Stomach (tissue), 9 donors: ENCODE data around the gene GSKIP. TPM values are rescaled to one million over a fixed set of nuclear protein-coding genes. Genes with fewer than 3 reads are reported as not detected.

Experiments used
- DNase-seq, 2 donors: peaks; one replicate each; pipeline versions ENCODE4 v3.0.0 to v3.0.0-alpha.2; 2013 to 2019
- H3K27ac ChIP-seq, 5 donors: fragments of 200-600 bp in 4 of 5; sonication (generic) in 4 of 5; one replicate each; pipeline ENCODE4 v1.5.1; 2013 to 2019; ENCODE audit warnings: mild to moderate bottlenecking in 1 of 5, moderate library complexity in 1 of 5
- H3K27me3 ChIP-seq, 3 donors: fragments of 200-600 bp; sonication (generic); one replicate each; pipeline ENCODE4 v1.5.1; 2017 to 2019; ENCODE audit warnings: mixed run types in 1 of 3
- H3K36me3 ChIP-seq, 4 donors: fragments of 200-600 bp; sonication (generic); 1 replicate in 3 of 4; 2 replicates in 1 of 4; pipeline ENCODE4 v1.5.1; 2016 to 2019
- H3K4me1 ChIP-seq, 4 donors: fragments of 200-600 bp; sonication (generic); one replicate each; pipeline ENCODE4 v1.5.1; 2016 to 2019
- H3K4me3 ChIP-seq, 4 donors: fragments of 200-600 bp; sonication (generic) in 3 of 4; one replicate each; pipeline ENCODE4 v1.5.1; 2016 to 2019; ENCODE audit warnings: mild to moderate bottlenecking in 1 of 4
- H3K9me3 ChIP-seq, 4 donors: fragments of 200-600 bp; sonication (generic); one replicate each; pipeline ENCODE4 v1.5.1; 2016 to 2019
- EP300 ChIP-seq: sonication (generic); formaldehyde crosslinking; IDR thresholded peaks from one replicate; pipeline ENCODE4 v1.6.1; 2017; ENCODE audit warnings: antibody characterized with exemption
- POLR2A ChIP-seq, 4 donors: fragments of 450-650 bp; IDR thresholded peaks; one replicate each; pipeline ENCODE4 v1.6.1; 2016; ENCODE audit warnings: antibody characterized with exemption in 4 of 4, control low read depth in 2 of 4, mild to moderate bottlenecking in 1 of 4, moderate library complexity in 1 of 4
- POLR2AphosphoS5 ChIP-seq, 3 donors: sonication (generic); formaldehyde crosslinking; IDR thresholded peaks; one replicate each; pipeline ENCODE4 v1.6.1; 2016; ENCODE audit warnings: antibody characterized with exemption in 3 of 3
- WGBS, 5 donors: extraction: QIAGEN DNeasy Blood & Tissue Kit in 3 of 5; methylation state at CpG; one replicate each; pipeline versions ENCODE4 v1.1.5 to v1.1.7; 2013 to 2018; 5-methylcytosine and 5-hydroxymethylcytosine counted together
- intact Hi-C: fragments of 100-400 bp; cut with DNase I; formaldehyde crosslinking; loops from one replicate; pipeline ENCODE4 v1.15.1; 2023; ENCODE audit warnings: low total_unique reads
- polyA plus RNA-seq, 3 donors: library from polyadenylated mRNA; stranded (reverse); fragments of 200-250 nt; gene quantifications; one replicate each; pipeline ENCODE4 v1.2.3, GENCODE V29; 2013
- total RNA-seq, 5 donors: library from RNA; depleted of rRNA; stranded (reverse); fragments of >200 nt; gene quantifications; one replicate each; pipeline versions ENCODE4 v1.1.0 to v1.2.3, GENCODE V29; 2014 to 2016
- TF ChIP-seq, protein P1 (sequence below), 7 experiments: fragments of 450-650 bp in 4 of 7; fragments of 200-600 bp in 3 of 7; sonication (generic) in 3 of 7; IDR thresholded peaks; one replicate each; pipeline ENCODE4 v1.5.1; 2016 to 2019; ENCODE audit warnings: antibody characterized with exemption in 7 of 7, control low read depth in 2 of 7, mild to moderate bottlenecking in 1 of 7
- donor health status: healthy with polysubstance abuse.
- donor health status: Bipolar disorder and iron deficiency.
- donor health status: healthy.

The GSKIP gene
- total and polyA plus RNA-seq, 8 donors = 3.8 to 93.9 (median 12.1) TPM

DNA sequence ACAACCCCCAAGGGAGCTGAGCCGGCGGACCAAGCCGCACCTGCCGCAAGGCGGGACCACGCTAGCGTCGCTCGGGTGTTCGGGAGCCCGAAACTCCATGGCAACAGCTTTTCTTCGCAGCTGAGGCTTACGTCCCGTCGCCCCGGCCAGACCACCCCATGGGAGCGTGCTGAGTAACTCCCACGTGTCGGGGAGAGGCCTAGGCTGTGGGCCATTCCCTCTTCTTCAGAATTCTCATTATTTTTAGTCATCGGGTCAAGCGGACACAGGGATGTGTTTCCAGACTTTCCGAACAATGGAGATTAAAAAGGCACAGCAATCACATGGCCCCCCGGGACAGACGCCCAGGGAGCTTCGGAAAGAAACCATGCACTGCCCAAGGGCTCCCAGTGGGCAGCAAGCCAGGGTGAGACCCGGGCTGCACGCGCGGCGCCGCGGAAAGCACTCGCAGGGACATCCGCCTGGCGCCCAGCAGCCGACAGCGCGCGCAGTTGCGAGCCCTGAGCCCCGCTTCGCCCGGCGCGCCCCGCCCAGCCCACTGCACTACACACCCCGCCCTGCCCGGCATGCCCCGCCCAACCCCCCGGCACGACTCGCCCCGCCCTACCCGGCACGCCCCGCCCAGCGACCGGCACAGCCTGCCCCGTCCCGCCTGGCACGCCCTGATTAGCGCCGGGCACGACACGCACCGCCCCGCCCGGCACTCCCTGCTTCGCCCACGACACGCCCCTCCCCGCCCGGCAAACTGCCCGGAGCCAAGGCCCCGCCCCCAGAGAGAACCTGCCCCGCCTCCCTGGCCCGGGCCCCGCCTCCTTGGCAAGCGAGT is 28.2 kb downstream of the GSKIP start:
- DNase-seq = peak; percentile 98
- Histone ChIP-seq H3K27ac (peak overlapping the region; percentile 73 to 85 (median 81)), H3K36me3 (peaks cover 0 to 9% (median 4%) of the 10 kb centered on the region in 4 donors), H3K27me3 (no peaks in the 10 kb centered on the region), H3K4me3 (peak overlapping the region; percentile 73 to 89 (median 82)), H3K9me3 (no peaks in the 10 kb centered on the region), H3K4me1 (peaks cover 5 to 22% (median 18%) of the 10 kb centered on the region in 4 donors)
- 0 to 1% (median 0%) methylated on average over 41 to 79 of the region's 79 CpGs for WGBS, 5 donors
- intact Hi-C loops = no loop called here
- peak in 1 of 3 donors; percentile 75 for TF ChIP-seq POLR2AphosphoS5 (IDR thresholded peaks at IDR 0.05)
- no peak for TF ChIP-seq EP300

DNA sequence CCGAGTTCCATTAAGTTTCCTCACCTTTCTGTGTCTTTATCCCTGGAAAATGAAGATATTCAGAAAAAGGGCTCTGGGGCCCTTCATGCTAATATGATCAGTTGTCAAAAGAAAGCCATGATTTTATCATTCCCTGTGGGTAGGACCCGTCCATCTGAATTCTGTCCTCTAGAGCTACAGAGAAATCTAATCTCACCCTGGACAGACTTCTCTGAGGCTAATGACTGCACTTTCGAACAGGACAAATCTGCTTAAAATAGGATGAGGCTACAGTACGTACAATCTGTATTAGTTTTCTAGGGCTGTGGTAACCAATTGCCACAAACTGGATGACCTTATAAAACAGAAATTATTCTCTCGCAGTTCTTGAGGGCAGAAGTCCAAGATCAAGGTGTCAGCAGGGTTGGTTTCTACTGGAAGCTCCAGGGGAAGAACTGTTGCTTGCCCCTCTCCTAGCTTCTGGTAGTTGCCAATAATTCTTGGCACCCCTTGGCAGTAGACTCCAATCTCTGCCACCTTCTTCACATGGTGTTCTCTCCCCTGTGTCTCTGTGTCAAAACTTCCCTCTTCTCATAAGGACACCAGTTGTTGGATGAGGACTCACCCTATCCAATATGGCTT is 29.9 kb downstream of the GSKIP start:
- H3K9me3 ChIP-seq = no peaks in the 10 kb centered on the region
- 80 to 87% (median 87%) methylated on average over 5 of the region's 5 CpGs for WGBS, 5 donors
- H3K4me1 ChIP-seq = peaks cover 5 to 22% (median 18%) of the 10 kb centered on the region in 4 donors
- TF ChIP-seq POLR2AphosphoS5 (IDR thresholded peaks at IDR 0.05) (no peak), EP300 (no peak), POLR2A (IDR thresholded peaks at IDR 0.05) (no peak)
- TF ChIP-seq, protein P1, sequence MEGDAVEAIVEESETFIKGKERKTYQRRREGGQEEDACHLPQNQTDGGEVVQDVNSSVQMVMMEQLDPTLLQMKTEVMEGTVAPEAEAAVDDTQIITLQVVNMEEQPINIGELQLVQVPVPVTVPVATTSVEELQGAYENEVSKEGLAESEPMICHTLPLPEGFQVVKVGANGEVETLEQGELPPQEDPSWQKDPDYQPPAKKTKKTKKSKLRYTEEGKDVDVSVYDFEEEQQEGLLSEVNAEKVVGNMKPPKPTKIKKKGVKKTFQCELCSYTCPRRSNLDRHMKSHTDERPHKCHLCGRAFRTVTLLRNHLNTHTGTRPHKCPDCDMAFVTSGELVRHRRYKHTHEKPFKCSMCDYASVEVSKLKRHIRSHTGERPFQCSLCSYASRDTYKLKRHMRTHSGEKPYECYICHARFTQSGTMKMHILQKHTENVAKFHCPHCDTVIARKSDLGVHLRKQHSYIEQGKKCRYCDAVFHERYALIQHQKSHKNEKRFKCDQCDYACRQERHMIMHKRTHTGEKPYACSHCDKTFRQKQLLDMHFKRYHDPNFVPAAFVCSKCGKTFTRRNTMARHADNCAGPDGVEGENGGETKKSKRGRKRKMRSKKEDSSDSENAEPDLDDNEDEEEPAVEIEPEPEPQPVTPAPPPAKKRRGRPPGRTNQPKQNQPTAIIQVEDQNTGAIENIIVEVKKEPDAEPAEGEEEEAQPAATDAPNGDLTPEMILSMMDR (IDR thresholded peaks at IDR 0.05) = no peak
- H3K27ac ChIP-seq = no peak overlapping the region
- H3K27me3 ChIP-seq = no peaks in the 10 kb centered on the region
- intact Hi-C loops = no loop called here
- DNase-seq = no peak
- H3K4me3 ChIP-seq = no peak overlapping the region
- H3K36me3 ChIP-seq = no peaks in the 10 kb centered on the region

DNA sequence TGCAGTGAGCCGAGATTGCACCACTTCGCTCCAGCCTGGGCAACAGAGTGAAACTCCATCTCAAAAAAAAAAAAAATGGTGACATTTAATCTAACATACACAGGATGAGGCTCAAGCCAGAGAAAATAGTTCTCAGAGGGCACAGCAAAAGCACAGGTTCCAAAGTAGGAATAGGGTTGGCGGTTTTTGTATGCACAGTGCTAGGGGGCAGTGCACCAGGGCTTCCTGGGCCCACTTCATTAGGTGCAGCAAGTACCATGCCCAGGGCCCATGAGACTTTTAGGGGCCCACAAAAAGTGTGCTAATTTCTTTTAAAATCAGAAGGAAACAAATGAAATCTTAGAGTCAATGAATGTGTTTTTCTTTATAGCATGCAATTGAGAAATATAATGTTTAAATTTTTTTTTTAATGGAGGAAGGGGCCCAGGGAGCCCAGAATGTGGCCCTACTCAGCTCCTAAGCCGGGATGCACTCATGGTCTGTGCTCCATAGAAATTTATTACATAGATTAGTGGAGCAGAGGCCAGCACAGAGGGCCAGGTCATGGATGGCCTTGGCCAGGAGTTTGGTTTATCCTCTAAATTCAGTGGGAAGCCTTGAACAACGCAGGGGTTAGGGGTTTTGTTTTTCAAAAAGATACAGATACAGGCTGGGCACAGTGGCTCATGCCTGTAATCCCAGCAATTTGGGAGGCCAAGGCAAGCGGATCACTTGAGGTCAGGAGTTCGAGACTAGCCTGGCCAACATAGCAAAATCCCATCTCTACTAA is 30.9 kb downstream of the GSKIP start:
- Histone ChIP-seq H3K4me3 (no peak overlapping the region), H3K36me3 (no peaks in the 10 kb centered on the region), H3K27ac (no peak overlapping the region), H3K27me3 (no peaks in the 10 kb centered on the region), H3K4me1 (peaks cover 5 to 22% (median 18%) of the 10 kb centered on the region in 4 donors), H3K9me3 (no peaks in the 10 kb centered on the region)
- intact Hi-C loops = no loop called here
- TF ChIP-seq POLR2AphosphoS5 (IDR thresholded peaks at IDR 0.05) = no peak
- TF ChIP-seq, protein P1 (IDR thresholded peaks at IDR 0.05) = no peak
- no peak for TF ChIP-seq EP300
- no peak for TF ChIP-seq POLR2A (IDR thresholded peaks at IDR 0.05)
- WGBS, 5 donors = 82 to 92% (median 89%) methylated on average over 7 of the region's 7 CpGs
- no peak for DNase-seq

DNA sequence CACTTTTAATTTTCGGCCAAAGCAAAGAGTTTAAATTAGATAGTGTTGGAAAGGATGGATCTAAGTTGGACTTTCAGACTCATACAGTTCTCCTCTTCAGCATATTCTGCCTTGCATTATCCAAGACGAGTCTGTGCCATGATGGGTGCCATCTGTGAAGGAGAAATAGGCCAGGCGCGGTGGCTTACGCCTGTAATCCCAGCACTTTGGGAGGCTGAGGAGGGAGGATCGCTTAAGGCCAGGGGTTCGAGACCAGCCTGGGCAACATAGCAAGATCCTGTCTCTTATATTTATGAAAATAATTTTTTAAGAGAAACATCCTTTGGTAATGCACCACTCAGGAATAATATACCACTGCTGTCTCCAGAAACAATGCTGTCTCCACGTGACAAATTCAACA is 35.1 kb downstream of the GSKIP start:
- TF ChIP-seq EP300 = no peak
- no peak for TF ChIP-seq POLR2A (IDR thresholded peaks at IDR 0.05)
- TF ChIP-seq POLR2AphosphoS5 (IDR thresholded peaks at IDR 0.05) = no peak
- TF ChIP-seq, protein P1 (IDR thresholded peaks at IDR 0.05) = no peak
- intact Hi-C loops = loop anchor here (5.0 kb wide), 1 partner anchor 41 kb away; no protein-coding TSS in a partner anchor
- no peak overlapping the region for H3K27ac ChIP-seq
- H3K27me3 ChIP-seq = no peaks in the 10 kb centered on the region
- H3K4me1 ChIP-seq = no peaks in the 10 kb centered on the region
- H3K36me3 ChIP-seq = no peaks in the 10 kb centered on the region
- no peak overlapping the region for H3K4me3 ChIP-seq
- 91 to 97% (median 96%) methylated on average over 8 of the region's 8 CpGs for WGBS, 5 donors
- no peaks in the 10 kb centered on the region for H3K9me3 ChIP-seq
- DNase-seq = no peak
